HL-60 (cell line): Measurements from ENCODE around the gene DOK6.
"Not testable (repeated sequence)": the region's sequence is repeated elsewhere in the genome, so short reads cannot be mapped to it uniquely, and the experiment has no call there.

Source experiments
- DNase-seq, 2 experiments: peaks; one replicate each; pipeline ENCODE4 v3.0.0-alpha.2; 2010 to 2020; ENCODE audit warnings: low read depth in 1 of 2, low spot score in 1 of 2
- H3K27ac ChIP-seq: fragments of 250-450 bp; sonication (Bioruptor Pico); replicated peaks from 2 replicates; pipeline ENCODE4 v1.5.1; 2020; ENCODE audit warnings: mild to moderate bottlenecking, moderate library complexity
- H3K27me3 ChIP-seq: fragments of 250-450 bp; sonication (Bioruptor Pico); 2 replicates; pipeline ENCODE4 v1.5.1; 2021; ENCODE audit warnings: mild to moderate bottlenecking, moderate library complexity; ENCODE audit not compliant: insufficient read depth, poor library complexity, severe bottlenecking
- H3K4me3 ChIP-seq: replicated peaks from 2 replicates; pipeline ENCODE4 v1.5.1; 2011; ENCODE audit warnings: mild to moderate bottlenecking, control low read depth, low read length; ENCODE audit not compliant: insufficient read depth
- GABPA ChIP-seq: IDR thresholded peaks from 2 replicates; pipeline ENCODE4 v1.6.1; 2012; ENCODE audit warnings: low read depth
- POLR2AphosphoS5 ChIP-seq: IDR thresholded peaks from 2 replicates; pipeline ENCODE4 v1.6.1; 2012; ENCODE audit warnings: low read depth
- SPI1 ChIP-seq: IDR thresholded peaks from 2 replicates; pipeline ENCODE4 v1.6.1; 2012; ENCODE audit warnings: low read depth, mild to moderate bottlenecking, borderline replicate concordance
- TF ChIP-seq, protein P1 (sequence below): IDR thresholded peaks from 2 replicates; pipeline ENCODE4 v1.6.1; 2012; ENCODE audit warnings: low read depth; ENCODE audit not compliant: insufficient replicate concordance
- TF ChIP-seq, protein P2 (sequence below): IDR thresholded peaks from one replicate; pipeline ENCODE4 v1.5.1; 2011; ENCODE audit warnings: low read length, control low read depth, inconsistent platforms; ENCODE audit not compliant: insufficient read depth

Gene DOK6

DNA sequence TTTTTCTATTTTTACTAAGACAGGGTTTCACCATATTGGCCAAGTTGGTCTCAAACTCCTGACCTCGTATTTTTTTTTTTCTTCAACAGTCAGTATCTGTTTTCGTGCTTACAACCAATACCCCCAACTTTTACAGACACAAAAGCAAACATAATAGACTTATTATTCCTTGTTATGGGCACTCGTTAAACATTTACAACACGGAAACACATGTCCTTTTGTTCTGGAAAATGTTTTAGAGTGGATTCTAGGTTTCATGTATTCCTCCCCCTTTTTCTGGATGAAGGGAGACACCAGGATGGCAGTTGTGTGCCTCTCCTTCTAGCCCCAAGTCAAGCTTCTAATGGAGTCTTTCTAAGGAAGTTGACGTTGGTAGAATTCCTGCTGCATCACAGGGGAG is 458.2 kb downstream of the DOK6 start:
- no peak for DNase-seq
- Histone ChIP-seq H3K27ac (no peak overlapping the region), H3K4me3 (no peak overlapping the region), H3K27me3 (peaks cover 3% of the 10 kb centered on the region)
- no peak for TF ChIP-seq SPI1
- no peak for TF ChIP-seq GABPA
- TF ChIP-seq, protein P1, sequence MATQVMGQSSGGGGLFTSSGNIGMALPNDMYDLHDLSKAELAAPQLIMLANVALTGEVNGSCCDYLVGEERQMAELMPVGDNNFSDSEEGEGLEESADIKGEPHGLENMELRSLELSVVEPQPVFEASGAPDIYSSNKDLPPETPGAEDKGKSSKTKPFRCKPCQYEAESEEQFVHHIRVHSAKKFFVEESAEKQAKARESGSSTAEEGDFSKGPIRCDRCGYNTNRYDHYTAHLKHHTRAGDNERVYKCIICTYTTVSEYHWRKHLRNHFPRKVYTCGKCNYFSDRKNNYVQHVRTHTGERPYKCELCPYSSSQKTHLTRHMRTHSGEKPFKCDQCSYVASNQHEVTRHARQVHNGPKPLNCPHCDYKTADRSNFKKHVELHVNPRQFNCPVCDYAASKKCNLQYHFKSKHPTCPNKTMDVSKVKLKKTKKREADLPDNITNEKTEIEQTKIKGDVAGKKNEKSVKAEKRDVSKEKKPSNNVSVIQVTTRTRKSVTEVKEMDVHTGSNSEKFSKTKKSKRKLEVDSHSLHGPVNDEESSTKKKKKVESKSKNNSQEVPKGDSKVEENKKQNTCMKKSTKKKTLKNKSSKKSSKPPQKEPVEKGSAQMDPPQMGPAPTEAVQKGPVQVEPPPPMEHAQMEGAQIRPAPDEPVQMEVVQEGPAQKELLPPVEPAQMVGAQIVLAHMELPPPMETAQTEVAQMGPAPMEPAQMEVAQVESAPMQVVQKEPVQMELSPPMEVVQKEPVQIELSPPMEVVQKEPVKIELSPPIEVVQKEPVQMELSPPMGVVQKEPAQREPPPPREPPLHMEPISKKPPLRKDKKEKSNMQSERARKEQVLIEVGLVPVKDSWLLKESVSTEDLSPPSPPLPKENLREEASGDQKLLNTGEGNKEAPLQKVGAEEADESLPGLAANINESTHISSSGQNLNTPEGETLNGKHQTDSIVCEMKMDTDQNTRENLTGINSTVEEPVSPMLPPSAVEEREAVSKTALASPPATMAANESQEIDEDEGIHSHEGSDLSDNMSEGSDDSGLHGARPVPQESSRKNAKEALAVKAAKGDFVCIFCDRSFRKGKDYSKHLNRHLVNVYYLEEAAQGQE: no peak
- TF ChIP-seq, protein P2, sequence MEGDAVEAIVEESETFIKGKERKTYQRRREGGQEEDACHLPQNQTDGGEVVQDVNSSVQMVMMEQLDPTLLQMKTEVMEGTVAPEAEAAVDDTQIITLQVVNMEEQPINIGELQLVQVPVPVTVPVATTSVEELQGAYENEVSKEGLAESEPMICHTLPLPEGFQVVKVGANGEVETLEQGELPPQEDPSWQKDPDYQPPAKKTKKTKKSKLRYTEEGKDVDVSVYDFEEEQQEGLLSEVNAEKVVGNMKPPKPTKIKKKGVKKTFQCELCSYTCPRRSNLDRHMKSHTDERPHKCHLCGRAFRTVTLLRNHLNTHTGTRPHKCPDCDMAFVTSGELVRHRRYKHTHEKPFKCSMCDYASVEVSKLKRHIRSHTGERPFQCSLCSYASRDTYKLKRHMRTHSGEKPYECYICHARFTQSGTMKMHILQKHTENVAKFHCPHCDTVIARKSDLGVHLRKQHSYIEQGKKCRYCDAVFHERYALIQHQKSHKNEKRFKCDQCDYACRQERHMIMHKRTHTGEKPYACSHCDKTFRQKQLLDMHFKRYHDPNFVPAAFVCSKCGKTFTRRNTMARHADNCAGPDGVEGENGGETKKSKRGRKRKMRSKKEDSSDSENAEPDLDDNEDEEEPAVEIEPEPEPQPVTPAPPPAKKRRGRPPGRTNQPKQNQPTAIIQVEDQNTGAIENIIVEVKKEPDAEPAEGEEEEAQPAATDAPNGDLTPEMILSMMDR: no peak
- TF ChIP-seq POLR2AphosphoS5: no peak

DNA sequence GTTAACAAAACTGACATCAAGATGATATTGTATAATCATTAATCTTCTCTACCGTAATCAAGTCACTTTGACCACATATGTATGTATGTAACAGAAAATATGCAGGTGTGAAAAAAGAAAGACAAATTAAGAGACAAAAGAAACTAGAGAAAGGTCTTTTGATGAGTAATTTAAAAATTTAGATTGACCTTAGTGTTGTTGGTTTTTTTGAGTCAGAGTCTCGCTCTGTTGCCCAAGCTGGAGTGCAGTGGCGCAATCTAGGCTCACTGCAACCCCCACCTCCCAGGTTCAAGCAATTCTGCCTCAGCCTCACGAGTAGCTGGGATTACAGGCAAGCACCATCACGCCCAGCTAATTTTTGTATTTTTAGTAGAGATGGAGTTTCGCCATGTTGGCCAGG is 464.1 kb downstream of the DOK6 start:
- peak in 1 of 2 experiments; percentile 14 for DNase-seq
- not testable (repeated sequence) for H3K4me3 ChIP-seq, H3K27me3 ChIP-seq, H3K27ac ChIP-seq

DNA sequence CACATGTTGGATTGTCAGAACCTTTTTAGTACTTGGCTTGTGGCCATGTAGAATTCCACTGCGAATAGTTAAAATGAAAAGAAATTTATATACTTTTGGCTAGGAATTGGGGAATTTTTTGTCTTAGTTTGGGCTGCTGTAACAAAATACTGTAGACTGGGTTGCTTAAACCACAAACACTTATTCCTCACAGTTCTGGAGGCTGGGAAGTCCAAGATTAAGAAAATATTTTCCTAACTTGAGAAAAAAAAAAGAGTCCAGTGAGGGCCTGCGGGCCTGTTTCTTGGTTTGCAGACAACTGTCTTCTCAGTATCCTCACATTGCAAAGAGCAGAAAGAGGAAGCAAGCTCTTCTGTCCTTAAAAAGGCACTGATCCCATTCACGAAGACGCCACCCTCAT is 465.1 kb downstream of the DOK6 start:
- Histone ChIP-seq H3K4me3 (no peak overlapping the region), H3K27me3 (no peaks in the 10 kb centered on the region), H3K27ac (no peak overlapping the region)
- peak in 1 of 2 experiments; percentile 13 for DNase-seq
- TF ChIP-seq SPI1 (no peak), POLR2AphosphoS5 (no peak), GABPA (no peak)
- TF ChIP-seq, protein P1: no peak
- TF ChIP-seq, protein P2: no peak

DNA sequence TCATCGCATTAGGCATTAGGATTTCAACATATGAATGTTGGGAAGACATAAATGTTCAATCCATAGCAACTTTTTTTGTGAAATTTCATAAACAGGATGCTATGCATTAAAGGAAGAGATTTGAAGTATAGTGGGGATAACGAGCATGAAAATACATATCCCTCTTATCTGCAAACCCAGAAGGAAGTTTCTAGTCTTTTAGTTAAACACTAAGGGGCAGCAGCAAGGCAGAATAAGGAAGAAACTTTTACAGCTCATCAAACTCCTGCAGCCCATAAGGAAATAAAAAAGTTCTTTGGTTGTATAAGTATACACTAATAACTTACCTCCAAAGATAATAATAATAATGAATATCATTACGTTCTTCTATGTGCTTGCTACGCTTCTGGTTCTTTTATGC is 465.5 kb downstream of the DOK6 start:
- TF ChIP-seq, protein P1: no peak
- no peak for TF ChIP-seq SPI1
- DNase-seq: no peak
- Histone ChIP-seq H3K4me3 (no peak overlapping the region), H3K27ac (no peak overlapping the region), H3K27me3 (no peaks in the 10 kb centered on the region)
